Panc1 (cell line): Measurements from ENCODE around the gene DOCK3. TPM values are rescaled to one million over a fixed set of nuclear protein-coding genes. Genes with fewer than 3 reads are reported as not detected.

Experiments used
- ATAC-seq: fragments of 200-7000 bp; cut with Tn5 transposase; 2 replicates; pipeline ENCODE4 v1.9.1; 2020; ENCODE audit warnings: mild to moderate bottlenecking, moderate library complexity
- BruUV-seq: library from RNA; stranded (reverse); fragments of 400-500 nt; replicated peaks from 2 replicates; lab custom pipeline; 2021; lab: Mats Ljungman, UMichigan
- CTCF ChIA-PET: fragments of 300-600 bp; sonication (Branson Sonifier 250); formaldehyde crosslinking; loops from one replicate; lab custom pipeline; 2022; ENCODE audit warnings: antibody characterized with exemption; lab: Charles Lee
- POLR2A ChIA-PET: fragments of 300-600 bp; sonication (Branson Sonifier 250); formaldehyde crosslinking; loops from one replicate; lab custom pipeline; 2022; ENCODE audit warnings: antibody characterized with exemption; lab: Charles Lee
- DNase-seq: peaks from one replicate; pipeline ENCODE4 v3.0.0-alpha.2; 2010; ENCODE audit warnings: low read depth, low spot score
- H3K27ac ChIP-seq: 2 replicates; pipeline ENCODE4 v1.5.1; 2011; ENCODE audit warnings: mild to moderate bottlenecking, low read length, inconsistent platforms
- H3K27me3 ChIP-seq: fragments of 200-500 bp; sonication (Bioruptor generic); 2 replicates; pipeline ENCODE4 v1.6.0; 2014; ENCODE audit warnings: low read length, inconsistent platforms; ENCODE audit not compliant: control insufficient read depth, insufficient read depth
- H3K36me3 ChIP-seq: fragments of 200-500 bp; sonication (Bioruptor generic); 2 replicates; pipeline ENCODE4 v1.5.1; 2014; ENCODE audit warnings: inconsistent platforms, mild to moderate bottlenecking, low read length, moderate library complexity; ENCODE audit not compliant: control insufficient read depth, insufficient read depth
- H3K4me1 ChIP-seq: 2 replicates; pipeline ENCODE4 v1.5.1; 2011; ENCODE audit warnings: inconsistent platforms, mild to moderate bottlenecking, low read length, moderate library complexity; ENCODE audit not compliant: control insufficient read depth, insufficient read depth
- H3K4me3 ChIP-seq, 2 experiments: 2 replicates each; pipeline ENCODE4 v1.5.1; 2011 to 2012; ENCODE audit warnings: low read depth in 2 of 2, low read length in 2 of 2, mild to moderate bottlenecking in 2 of 2, inconsistent platforms in 1 of 2, moderate library complexity in 1 of 2
- H3K9me3 ChIP-seq: fragments of 200-500 bp; sonication (Bioruptor generic); 2 replicates; pipeline ENCODE4 v1.5.1; 2014; ENCODE audit warnings: low read depth, mild to moderate bottlenecking, inconsistent platforms, low read length, moderate library complexity; ENCODE audit not compliant: control insufficient read depth, insufficient read depth
- CTCF ChIP-seq: fragments of 450-650 bp; IDR thresholded peaks from 2 replicates; pipeline ENCODE4 v1.5.1; 2017; ENCODE audit warnings: mild to moderate bottlenecking
- POLR2AphosphoS5 ChIP-seq: IDR thresholded peaks from 2 replicates; pipeline ENCODE4 v1.6.1; 2012; ENCODE audit warnings: mild to moderate bottlenecking, low read depth, low read length, moderate library complexity
- REST ChIP-seq, 2 experiments: IDR thresholded peaks; 2 replicates each; pipeline ENCODE4 v1.6.1; 2011 to 2012; ENCODE audit warnings: low read depth in 2 of 2, control low read depth in 1 of 2, low read length in 1 of 2, mild to moderate bottlenecking in 1 of 2, moderate library complexity in 1 of 2; ENCODE audit not compliant: insufficient read depth in 1 of 2
- SIN3A ChIP-seq: IDR thresholded peaks from 2 replicates; pipeline ENCODE4 v1.6.1; 2012; ENCODE audit warnings: low read depth, mild to moderate bottlenecking, low read length, moderate library complexity, borderline replicate concordance; ENCODE audit not compliant: insufficient read depth
- TCF7L2 ChIP-seq: IDR thresholded peaks from 2 replicates; pipeline ENCODE4 v1.6.1; 2011; ENCODE audit warnings: mild to moderate bottlenecking, low read depth, low read length, inconsistent platforms
- in situ Hi-C: cut with HindIII; loops from 2 replicates; pipeline ENCODE4 v1.10.0; 2016; ENCODE audit warnings: low sequenced_read_pairs, low pct_unique_long_range_greater_than_20kb
- intact Hi-C: fragments of 100-400 bp; cut with micrococcal nuclease; formaldehyde crosslinking; loops from one replicate; pipeline ENCODE4 v1.10.0; 2022; ENCODE audit not compliant: unreplicated experiment
- total RNA-seq: library from RNA; stranded (reverse); gene quantifications from one replicate; pipeline ENCODE4 v1.2.1, GENCODE V29; 2021; ENCODE audit not compliant: unreplicated experiment

Gene DOCK3
- total RNA-seq, 1 experiment from 2014 or later = 0.21 TPM

DNA sequence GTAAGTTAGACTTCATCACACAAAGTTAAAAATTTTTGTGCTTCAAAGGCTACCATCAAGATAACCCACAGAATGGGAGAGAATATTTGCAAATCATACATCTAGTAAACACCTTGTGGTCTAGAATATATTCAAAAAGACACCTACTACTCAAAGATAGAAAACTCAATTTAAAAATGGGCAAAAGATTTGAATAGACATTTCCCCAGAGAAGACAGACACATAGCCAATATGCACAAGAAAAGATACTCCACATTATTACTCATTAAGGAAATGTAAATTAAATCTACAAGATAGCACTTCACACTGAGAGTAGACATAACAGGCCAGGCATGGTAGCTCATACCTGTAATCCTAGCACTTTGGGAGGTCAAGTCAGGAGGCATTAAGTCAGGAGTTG is 622.6 kb downstream of the DOCK3 start:
- H3K9me3 ChIP-seq = no peaks in the 10 kb centered on the region
- DNase-seq = no peak
- H3K27ac ChIP-seq = no peak overlapping the region
- ATAC-seq = no peak
- in situ Hi-C loops = no loop called here
- ChIA-PET POLR2A (no interaction called here), CTCF (no interaction called here)
- no TSS peak for BruUV-seq
- intact Hi-C loops = no loop called here
- TF ChIP-seq POLR2AphosphoS5 = no peak
- TF ChIP-seq REST (IDR thresholded peaks at IDR 0.05; ENCODE audit: insufficient read depth in 1 of 2, low read depth in 2 of 2, low read length in 1 of 2) = no peak
- TF ChIP-seq CTCF = no peak
- TF ChIP-seq SIN3A = no peak
- no peak for TF ChIP-seq TCF7L2
- H3K4me3 ChIP-seq = no peak overlapping the region
- no peaks in the 10 kb centered on the region for H3K4me1 ChIP-seq
- no peaks in the 10 kb centered on the region for H3K27me3 ChIP-seq
- H3K36me3 ChIP-seq = no peaks in the 10 kb centered on the region

DNA sequence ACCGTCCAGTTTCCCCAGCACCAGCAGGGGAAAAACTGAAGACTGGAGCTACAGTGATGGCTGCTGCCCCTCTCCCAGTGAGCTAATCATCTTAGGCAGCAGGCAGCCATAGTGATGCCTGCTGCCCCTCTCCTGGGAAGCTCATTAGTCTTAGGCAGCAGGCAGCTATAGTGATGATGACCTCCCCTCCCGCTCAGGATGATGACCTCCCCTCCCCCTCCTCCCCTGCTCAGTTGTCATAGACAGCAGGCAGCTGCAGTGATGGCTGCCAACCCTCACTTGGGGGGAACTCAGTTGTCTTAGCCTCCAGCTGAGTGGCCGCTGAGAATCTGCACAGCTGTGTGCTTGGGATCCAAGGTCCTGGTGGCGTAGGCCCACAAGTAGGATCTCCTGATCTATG is 629.5 kb downstream of the DOCK3 start:
- Histone ChIP-seq H3K36me3 (no peaks in the 10 kb centered on the region), H3K27ac (no peak overlapping the region), H3K27me3 (no peaks in the 10 kb centered on the region), H3K9me3 (no peaks in the 10 kb centered on the region), H3K4me1 (no peaks in the 10 kb centered on the region), H3K4me3 (no peak overlapping the region)
- ChIA-PET CTCF (no interaction called here), POLR2A (no interaction called here)
- TF ChIP-seq POLR2AphosphoS5 (no peak), CTCF (no peak), TCF7L2 (no peak), SIN3A (no peak), REST (IDR thresholded peaks at IDR 0.05; ENCODE audit: insufficient read depth in 1 of 2, low read depth in 2 of 2, low read length in 1 of 2) (no peak)
- intact Hi-C loops = no loop called here
- DNase-seq = no peak
- no peak for ATAC-seq
- BruUV-seq = no TSS peak
- in situ Hi-C loops = no loop called here
